Fibroblast of lung (primary cell): ENCODE measurements around the gene IGF2R. TPM values are rescaled to one million over a fixed set of nuclear protein-coding genes. Genes with fewer than 3 reads are reported as not detected.

Source experiments
- DNase-seq, 2 donors: peaks; one replicate each; pipeline versions ENCODE4 v3.0.0 to v3.0.0-alpha.2; 2010; ENCODE audit warnings: low read depth in 2 of 2
- H2AFZ ChIP-seq: 2 replicates; pipeline ENCODE4 v1.5.1; 2012; ENCODE audit warnings: low read length, control low read depth, inconsistent platforms
- H3K27ac ChIP-seq: 2 replicates; pipeline ENCODE4 v1.5.1; 2011; ENCODE audit warnings: low read length, control low read depth; ENCODE audit not compliant: insufficient read depth
- H3K27me3 ChIP-seq: 2 replicates; pipeline ENCODE4 v1.5.1; 2011; ENCODE audit warnings: mild to moderate bottlenecking, low read length; ENCODE audit not compliant: control insufficient read depth, insufficient read depth
- H3K36me3 ChIP-seq: 2 replicates; pipeline ENCODE4 v1.5.1; 2011; ENCODE audit warnings: low read length; ENCODE audit not compliant: control insufficient read depth, insufficient read depth
- H3K4me1 ChIP-seq: 2 replicates; pipeline ENCODE4 v1.5.1; 2011; ENCODE audit warnings: low read length; ENCODE audit not compliant: control insufficient read depth, insufficient read depth; ENCODE audit errors: extremely low read depth
- H3K4me2 ChIP-seq: 2 replicates; pipeline ENCODE4 v1.5.1; 2011; ENCODE audit warnings: low read length, control low read depth; ENCODE audit not compliant: insufficient read depth; ENCODE audit errors: extremely low read depth
- H3K4me3 ChIP-seq, 4 experiments: fragments of 200-600 bp in 1 of 4; sonication (generic) in 1 of 4; replicated peaks in 1 of 4; 2 replicates each; pipeline ENCODE4 v1.5.1; 2011 to 2016; ENCODE audit warnings: low read length in 4 of 4, low read depth in 3 of 4, mild to moderate bottlenecking in 3 of 4, control low read depth in 2 of 4, inconsistent platforms in 1 of 4, mixed read lengths in 1 of 4; ENCODE audit not compliant: insufficient read depth in 1 of 4; ENCODE audit errors: control extremely low read depth in 1 of 4
- H3K79me2 ChIP-seq: 2 replicates; pipeline ENCODE4 v1.5.1; 2012; ENCODE audit warnings: mild to moderate bottlenecking, low read length, inconsistent platforms; ENCODE audit not compliant: control insufficient read depth, insufficient read depth
- H3K9ac ChIP-seq: 2 replicates; pipeline ENCODE4 v1.5.1; 2011; ENCODE audit warnings: mild to moderate bottlenecking, low read length, control low read depth; ENCODE audit not compliant: insufficient read depth
- H3K9me3 ChIP-seq: 2 replicates; pipeline ENCODE4 v1.5.1; 2012; ENCODE audit warnings: low read depth, low read length; ENCODE audit not compliant: control insufficient read depth, insufficient read depth
- H4K20me1 ChIP-seq: 2 replicates; pipeline ENCODE4 v1.5.1; 2011; ENCODE audit warnings: low read length; ENCODE audit not compliant: control insufficient read depth, insufficient read depth; ENCODE audit errors: extremely low read depth
- EZH2 ChIP-seq: IDR thresholded peaks from 2 replicates; pipeline ENCODE4 v1.5.1; 2012; ENCODE audit warnings: low read length, control low read depth, mild to moderate bottlenecking; ENCODE audit errors: missing control alignments
- polyA plus RNA-seq, 2 donors: library from polyadenylated mRNA; depleted of rRNA in 1 of 2; stranded (reverse) in 1 of 2; unstranded in 1 of 2; fragments of >200 nt; gene quantifications; 2 replicates each; pipeline ENCODE4 v1.2.1, GENCODE V29; 2011 to 2012; ENCODE audit warnings: missing spikeins in 1 of 2
- total RNA-seq: library from RNA; depleted of rRNA; stranded (reverse); fragments of >200 nt; gene quantifications from 2 replicates; pipeline ENCODE4 v1.2.1, GENCODE V29; 2014
- TF ChIP-seq, protein P1 (sequence below), 2 donors: IDR thresholded peaks in 1 of 2; conservative IDR thresholded peaks in 1 of 2; 1 replicate in 1 of 2; 2 replicates in 1 of 2; pipeline ENCODE4 v1.5.1; 2011 to 2012; ENCODE audit warnings: low read length in 2 of 2, control low read depth in 1 of 2, inconsistent platforms in 1 of 2, low read depth in 1 of 2, mild to moderate bottlenecking in 1 of 2

Gene IGF2R
- total and polyA plus RNA-seq, 2 donors (not counting 1 experiment from before 2014, with no cell fraction given): 37.6 to 300 TPM

GRCh38 chr6:160035693-160036330 is 66.9 kb downstream of the IGF2R start:
- H2AFZ ChIP-seq: no peak overlapping the region
- no peaks in the 10 kb centered on the region for H4K20me1 ChIP-seq
- peaks cover 5% of the 10 kb centered on the region for H3K79me2 ChIP-seq
- H3K4me2 ChIP-seq: peak overlapping the region; percentile 62
- H3K27ac ChIP-seq: peak overlapping the region; percentile 83
- peaks cover 25% of the 10 kb centered on the region for H3K4me1 ChIP-seq
- peaks cover 36% of the 10 kb centered on the region for H3K36me3 ChIP-seq
- DNase-seq: no peak
- H3K9me3 ChIP-seq: no peaks in the 10 kb centered on the region
- H3K4me3 ChIP-seq: peak overlapping the region in 1 of 4 experiments; percentile 2
- no peaks in the 10 kb centered on the region for H3K27me3 ChIP-seq
- TF ChIP-seq EZH2: no peak
- TF ChIP-seq, protein P1, sequence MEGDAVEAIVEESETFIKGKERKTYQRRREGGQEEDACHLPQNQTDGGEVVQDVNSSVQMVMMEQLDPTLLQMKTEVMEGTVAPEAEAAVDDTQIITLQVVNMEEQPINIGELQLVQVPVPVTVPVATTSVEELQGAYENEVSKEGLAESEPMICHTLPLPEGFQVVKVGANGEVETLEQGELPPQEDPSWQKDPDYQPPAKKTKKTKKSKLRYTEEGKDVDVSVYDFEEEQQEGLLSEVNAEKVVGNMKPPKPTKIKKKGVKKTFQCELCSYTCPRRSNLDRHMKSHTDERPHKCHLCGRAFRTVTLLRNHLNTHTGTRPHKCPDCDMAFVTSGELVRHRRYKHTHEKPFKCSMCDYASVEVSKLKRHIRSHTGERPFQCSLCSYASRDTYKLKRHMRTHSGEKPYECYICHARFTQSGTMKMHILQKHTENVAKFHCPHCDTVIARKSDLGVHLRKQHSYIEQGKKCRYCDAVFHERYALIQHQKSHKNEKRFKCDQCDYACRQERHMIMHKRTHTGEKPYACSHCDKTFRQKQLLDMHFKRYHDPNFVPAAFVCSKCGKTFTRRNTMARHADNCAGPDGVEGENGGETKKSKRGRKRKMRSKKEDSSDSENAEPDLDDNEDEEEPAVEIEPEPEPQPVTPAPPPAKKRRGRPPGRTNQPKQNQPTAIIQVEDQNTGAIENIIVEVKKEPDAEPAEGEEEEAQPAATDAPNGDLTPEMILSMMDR (conservative IDR thresholded peaks at IDR 0.05 in 1 of 2, IDR thresholded peaks at IDR 0.05 in 1 of 2; ENCODE audit: low read depth in 1 of 2, low read length in 2 of 2): no peak
- H3K9ac ChIP-seq: peak overlapping the region; percentile 5

GRCh38 chr6:160036331-160036695 is 67.4 kb downstream of the IGF2R start:
- Histone ChIP-seq H2AFZ (no peak overlapping the region), H3K79me2 (peaks cover 5% of the 10 kb centered on the region), H3K4me1 (peaks cover 22% of the 10 kb centered on the region), H3K4me2 (peak overlapping the region; percentile 62), H3K9me3 (no peaks in the 10 kb centered on the region), H3K4me3 (no peak overlapping the region), H3K9ac (peak overlapping the region; percentile 8), H4K20me1 (no peaks in the 10 kb centered on the region), H3K36me3 (peaks cover 35% of the 10 kb centered on the region), H3K27ac (peak overlapping the region; percentile 83), H3K27me3 (no peaks in the 10 kb centered on the region)
- no peak for TF ChIP-seq EZH2
- TF ChIP-seq, protein P1 (conservative IDR thresholded peaks at IDR 0.05 in 1 of 2, IDR thresholded peaks at IDR 0.05 in 1 of 2; ENCODE audit: low read depth in 1 of 2, low read length in 2 of 2): no peak
- DNase-seq: no peak

DNA sequence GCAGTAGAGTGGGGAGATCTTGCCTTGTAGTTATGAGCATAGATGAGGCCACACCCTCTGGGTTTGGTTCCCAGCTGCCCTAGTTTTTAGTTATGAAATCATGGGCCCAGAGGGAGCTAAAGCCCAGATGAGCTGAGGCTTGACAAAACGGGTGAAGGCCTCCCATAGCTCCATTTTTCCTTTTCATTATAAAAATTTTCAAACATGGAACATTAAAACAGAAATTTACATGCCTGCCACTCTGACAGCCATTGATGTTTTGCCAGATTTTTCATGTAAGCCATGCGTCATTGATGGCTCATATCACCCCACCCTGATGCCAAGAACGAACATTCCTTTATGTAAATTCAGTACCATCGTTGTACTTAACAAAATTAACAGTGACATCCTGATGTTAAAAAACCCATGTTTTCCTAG is 67.9 kb downstream of the IGF2R start:
- no peaks in the 10 kb centered on the region for H3K27me3 ChIP-seq
- H3K9me3 ChIP-seq: no peaks in the 10 kb centered on the region
- peak; percentile 85 to 92 for DNase-seq
- peaks cover 20% of the 10 kb centered on the region for H3K4me1 ChIP-seq
- H3K4me2 ChIP-seq: peak overlapping the region; percentile 7
- no peak overlapping the region for H3K4me3 ChIP-seq
- peak overlapping the region; percentile 8 for H3K9ac ChIP-seq
- TF ChIP-seq, protein P1 (conservative IDR thresholded peaks at IDR 0.05 in 1 of 2, IDR thresholded peaks at IDR 0.05 in 1 of 2; ENCODE audit: low read depth in 1 of 2, low read length in 2 of 2): no peak
- TF ChIP-seq EZH2: no peak
- peaks cover 4% of the 10 kb centered on the region for H3K79me2 ChIP-seq
- H3K27ac ChIP-seq: peak overlapping the region; percentile 83
- no peak overlapping the region for H2AFZ ChIP-seq
- no peaks in the 10 kb centered on the region for H4K20me1 ChIP-seq
- H3K36me3 ChIP-seq: peaks cover 31% of the 10 kb centered on the region
